H9 (cell line): ENCODE results near the gene IL12A. TPM values are rescaled to one million over a fixed set of nuclear protein-coding genes. Genes with fewer than 3 reads are reported as not detected.

Experiments used
- DNase-seq: peaks from one replicate; pipeline ENCODE4 v3.0.0-alpha.2; 2017
- H2AFZ ChIP-seq: one replicate; pipeline ENCODE4 v1.6.1; 2013; ENCODE audit warnings: mild to moderate bottlenecking, low read length, control low read depth, moderate library complexity
- H2AK5ac ChIP-seq: 2 replicates; pipeline ENCODE4 v1.6.1; 2013; ENCODE audit warnings: low read length, control low read depth, mixed read lengths; ENCODE audit not compliant: insufficient read length
- H2BK120ac ChIP-seq: one replicate; pipeline ENCODE4 v1.6.1; 2013; ENCODE audit warnings: low read depth, mild to moderate bottlenecking, low read length, control low read depth, inconsistent platforms; ENCODE audit not compliant: poor library complexity, severe bottlenecking
- H2BK12ac ChIP-seq: 2 replicates; pipeline ENCODE4 v1.6.1; 2013; ENCODE audit warnings: low read length, control low read depth, mixed read lengths, low read depth; ENCODE audit not compliant: insufficient read length
- H2BK15ac ChIP-seq: 2 replicates; pipeline ENCODE4 v1.6.1; 2013; ENCODE audit warnings: low read depth, low read length, control low read depth
- H2BK20ac ChIP-seq: one replicate; pipeline ENCODE4 v1.6.1; 2013; ENCODE audit warnings: low read depth, mild to moderate bottlenecking, low read length, control low read depth, inconsistent platforms; ENCODE audit not compliant: poor library complexity, severe bottlenecking
- H2BK5ac ChIP-seq: 2 replicates; pipeline ENCODE4 v1.6.1; 2013; ENCODE audit warnings: low read length, control low read depth, mixed read lengths; ENCODE audit not compliant: insufficient read length
- H3K14ac ChIP-seq: 2 replicates; pipeline ENCODE4 v1.6.1; 2013; ENCODE audit warnings: low read length, control low read depth; ENCODE audit not compliant: insufficient read depth
- H3K18ac ChIP-seq: 2 replicates; pipeline ENCODE4 v1.6.1; 2013; ENCODE audit warnings: low read depth, mild to moderate bottlenecking, mixed read lengths, low read length, control low read depth; ENCODE audit not compliant: insufficient read length
- H3K23ac ChIP-seq: 2 replicates; pipeline ENCODE4 v1.6.1; 2013; ENCODE audit warnings: low read length, control low read depth, mixed read lengths, low read depth; ENCODE audit not compliant: insufficient read length
- H3K23me2 ChIP-seq: 2 replicates; pipeline ENCODE4 v1.6.1; 2013; ENCODE audit warnings: low read depth, mild to moderate bottlenecking, mixed read lengths, low read length, control low read depth; ENCODE audit not compliant: insufficient read length, poor library complexity, severe bottlenecking
- H3K27ac ChIP-seq: 2 replicates; pipeline ENCODE4 v1.5.1; 2013; ENCODE audit warnings: low read length, control low read depth, mixed read lengths, low read depth; ENCODE audit not compliant: insufficient read length
- H3K27me3 ChIP-seq: 2 replicates; pipeline ENCODE4 v1.6.1; 2013; ENCODE audit warnings: low read length, control low read depth, inconsistent platforms; ENCODE audit not compliant: insufficient read depth
- H3K4ac ChIP-seq: 2 replicates; pipeline ENCODE4 v1.6.1; 2013; ENCODE audit warnings: low read depth, mild to moderate bottlenecking, control low read depth, inconsistent platforms, low read length, moderate library complexity
- H3K4me1 ChIP-seq: 2 replicates; pipeline ENCODE4 v1.6.1; 2013; ENCODE audit warnings: low read length, control low read depth, inconsistent platforms; ENCODE audit not compliant: insufficient read depth
- H3K4me2 ChIP-seq: 2 replicates; pipeline ENCODE4 v1.6.1; 2013; ENCODE audit warnings: low read length, control low read depth, mixed read lengths; ENCODE audit not compliant: insufficient read length, insufficient read depth
- H3K56ac ChIP-seq: 2 replicates; pipeline ENCODE4 v1.6.1; 2013; ENCODE audit warnings: low read depth, mild to moderate bottlenecking, mixed read lengths, low read length, control low read depth; ENCODE audit not compliant: insufficient read length
- H3K79me1 ChIP-seq: 2 replicates; pipeline ENCODE4 v1.6.1; 2013; ENCODE audit warnings: low read depth, mild to moderate bottlenecking, moderate library complexity, low read length, control low read depth, inconsistent platforms; ENCODE audit not compliant: insufficient read depth, poor library complexity, severe bottlenecking
- H3K79me2 ChIP-seq: 2 replicates; pipeline ENCODE4 v1.6.1; 2013; ENCODE audit warnings: low read length, control low read depth, inconsistent platforms; ENCODE audit not compliant: insufficient read depth
- H3K9ac ChIP-seq: 2 replicates; pipeline ENCODE4 v1.6.1; 2013; ENCODE audit warnings: low read length, control low read depth, mixed read lengths; ENCODE audit not compliant: insufficient read length; ENCODE audit errors: extremely low read depth
- H3K9me3 ChIP-seq: one replicate; pipeline ENCODE4 v1.6.1; 2013; ENCODE audit warnings: low read depth, low read length, inconsistent platforms; ENCODE audit not compliant: control insufficient read depth
- H3T11ph ChIP-seq: one replicate; pipeline ENCODE4 v1.6.1; 2013; ENCODE audit warnings: mild to moderate bottlenecking, low read length, control low read depth, inconsistent platforms
- H4K20me1 ChIP-seq: one replicate; pipeline ENCODE4 v1.6.1; 2013; ENCODE audit not compliant: control insufficient read depth, insufficient read length, insufficient read depth
- H4K5ac ChIP-seq: 2 replicates; pipeline ENCODE4 v1.6.1; 2013; ENCODE audit warnings: low read depth, mild to moderate bottlenecking, mixed read lengths, low read length, control low read depth; ENCODE audit not compliant: insufficient read length
- H4K8ac ChIP-seq: replicated peaks from 2 replicates; pipeline ENCODE4 v1.6.1; 2013; ENCODE audit warnings: low read length, control low read depth, mixed read lengths, low read depth; ENCODE audit not compliant: insufficient read length
- H4K91ac ChIP-seq: 2 replicates; pipeline ENCODE4 v1.6.1; 2013; ENCODE audit warnings: low read depth, mild to moderate bottlenecking, moderate library complexity, mixed read lengths, low read length, control low read depth; ENCODE audit not compliant: insufficient read length
- H3K27ac Mint-ChIP-seq, 3 experiments: 2 replicates in 2 of 3; 3 replicates in 1 of 3; pipeline ENCODE4 v1.8.0; 2020 to 2021; ENCODE audit warnings: mixed read lengths in 3 of 3, mild to moderate bottlenecking in 1 of 3, moderate library complexity in 1 of 3
- H3K27me3 Mint-ChIP-seq: 2 replicates; pipeline ENCODE4 v1.8.0; 2021; ENCODE audit warnings: low read depth, mild to moderate bottlenecking, moderate library complexity, mixed read lengths
- H3K36me3 Mint-ChIP-seq, 3 experiments: 2 replicates in 2 of 3; 3 replicates in 1 of 3; pipeline ENCODE4 v1.8.0; 2020 to 2021; ENCODE audit warnings: low read depth in 3 of 3, mixed read lengths in 3 of 3; ENCODE audit not compliant: insufficient read depth in 1 of 3
- H3K4me1 Mint-ChIP-seq, 2 experiments: 2 replicates each; pipeline ENCODE4 v1.8.0; 2020; ENCODE audit warnings: mixed read lengths in 2 of 2
- H3K4me3 Mint-ChIP-seq, 2 experiments: 2 replicates in 1 of 2; 3 replicates in 1 of 2; pipeline ENCODE4 v1.8.0; 2020 to 2021; ENCODE audit warnings: mild to moderate bottlenecking in 2 of 2, mixed read lengths in 2 of 2, moderate library complexity in 1 of 2
- H3K9me3 Mint-ChIP-seq, 2 experiments: 2 replicates in 1 of 2; 3 replicates in 1 of 2; pipeline ENCODE4 v1.8.0; 2020; ENCODE audit warnings: mild to moderate bottlenecking in 2 of 2, mixed read lengths in 2 of 2, moderate library complexity in 1 of 2
- WGBS: extraction: QIAGEN DNeasy Blood & Tissue Kit; methylation state at CpG from one replicate; pipeline ENCODE4 v1.1.7; 2013; ENCODE audit warnings: missing lambda C conversion rate, low lambda C conversion rate, mixed read lengths; ENCODE audit not compliant: insufficient read length; ENCODE audit errors: extremely low coverage; 5-methylcytosine and 5-hydroxymethylcytosine counted together
- total RNA-seq: library from RNA; stranded (reverse); gene quantifications from 2 replicates; pipeline ENCODE4 v1.2.1, GENCODE V29; 2021
- TF ChIP-seq, protein P1 (sequence below): fragments of 200-600 bp; sonication (generic); conservative IDR thresholded peaks from 3 replicates; pipeline ENCODE4 v1.8.0; 2021; ENCODE audit warnings: antibody characterized with exemption, mild to moderate bottlenecking

The IL12A gene
- total RNA-seq, 1 experiment from 2014 or later: 0.50 TPM

DNA sequence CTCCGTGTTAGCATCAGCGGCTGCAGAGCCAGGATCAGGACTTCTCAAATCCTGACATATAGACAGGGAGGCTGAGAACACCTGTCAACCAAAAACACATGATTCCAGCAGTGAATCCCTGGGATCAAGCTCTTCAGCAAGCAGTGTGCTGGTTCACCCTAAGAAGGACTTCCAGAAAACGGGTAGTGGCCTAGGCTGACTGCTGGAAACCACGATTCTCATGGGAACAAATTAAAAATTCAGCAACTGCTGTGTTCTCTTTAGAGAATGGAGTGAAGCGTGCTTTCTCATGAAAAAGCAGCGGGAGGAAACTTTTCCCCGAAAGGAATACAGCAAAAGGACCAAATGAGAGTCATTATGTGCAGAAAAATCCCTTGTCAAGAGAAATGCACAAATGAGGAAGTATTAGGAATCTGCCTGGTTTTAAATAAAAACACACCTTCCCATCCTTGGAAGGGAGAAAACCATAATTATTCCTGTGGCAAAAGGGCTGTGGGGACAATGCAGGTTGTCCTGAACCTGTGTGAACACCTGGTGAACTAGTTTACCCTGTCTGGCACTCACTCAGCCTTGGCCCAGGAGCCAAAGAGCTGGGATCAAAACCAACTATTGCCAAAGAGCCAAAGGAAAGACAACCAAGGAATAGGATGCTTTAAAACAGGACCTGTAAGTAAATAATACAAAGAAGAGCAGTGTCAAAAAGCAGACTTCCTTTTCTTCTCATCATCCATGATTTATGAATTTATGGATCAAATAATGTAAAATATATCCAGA lies 13.4 kb downstream of the IL12A start:
- H2AFZ ChIP-seq: no peak overlapping the region
- no peaks in the 10 kb centered on the region for H3K36me3 Mint-ChIP-seq

More for the DNA sequence above, 13.4 kb downstream of the IL12A start:
- H2BK12ac ChIP-seq: no peak overlapping the region
- WGBS: no CpG with 5 or more reads among the region's 7 CpGs
- H4K91ac ChIP-seq: no peak overlapping the region
- Mint-ChIP-seq H3K4me1 (peaks cover 7 to 25% of the 10 kb centered on the region in 2 experiments), H3K4me3 (no peak overlapping the region; a peak in 1 of 5 replicates), H3K27ac (peak overlapping the region in 1 of 3 experiments; percentile 45; a peak in 2 of 7 replicates), H3K9me3 (no peaks in the 10 kb centered on the region), H3K27me3 (no peaks in the 10 kb centered on the region)
- H2AK5ac ChIP-seq: no peak overlapping the region
- H2BK15ac ChIP-seq: no peak overlapping the region
- no peak overlapping the region for H4K8ac ChIP-seq
- no peak overlapping the region for H4K5ac ChIP-seq
- no peak overlapping the region for H3K4ac ChIP-seq
- H3K79me1 ChIP-seq: no peaks in the 10 kb centered on the region
- no peak overlapping the region for H3K4me2 ChIP-seq
- H2BK20ac ChIP-seq: no peak overlapping the region
- H3K23me2 ChIP-seq: peaks cover 3% of the 10 kb centered on the region
- no peaks in the 10 kb centered on the region for H3K79me2 ChIP-seq
- no peak overlapping the region for H3K18ac ChIP-seq
- H3K4me1 ChIP-seq: no peaks in the 10 kb centered on the region
- H3K14ac ChIP-seq: no peak overlapping the region
- H4K20me1 ChIP-seq: no peaks in the 10 kb centered on the region
- no peak overlapping the region for H3T11ph ChIP-seq
- no peak for DNase-seq
- H2BK120ac ChIP-seq: no peak overlapping the region
- H3K27me3 ChIP-seq: no peaks in the 10 kb centered on the region
- H3K23ac ChIP-seq: no peak overlapping the region
- no peak overlapping the region for H3K27ac ChIP-seq
- no peak overlapping the region for H3K56ac ChIP-seq
- TF ChIP-seq, protein P1, sequence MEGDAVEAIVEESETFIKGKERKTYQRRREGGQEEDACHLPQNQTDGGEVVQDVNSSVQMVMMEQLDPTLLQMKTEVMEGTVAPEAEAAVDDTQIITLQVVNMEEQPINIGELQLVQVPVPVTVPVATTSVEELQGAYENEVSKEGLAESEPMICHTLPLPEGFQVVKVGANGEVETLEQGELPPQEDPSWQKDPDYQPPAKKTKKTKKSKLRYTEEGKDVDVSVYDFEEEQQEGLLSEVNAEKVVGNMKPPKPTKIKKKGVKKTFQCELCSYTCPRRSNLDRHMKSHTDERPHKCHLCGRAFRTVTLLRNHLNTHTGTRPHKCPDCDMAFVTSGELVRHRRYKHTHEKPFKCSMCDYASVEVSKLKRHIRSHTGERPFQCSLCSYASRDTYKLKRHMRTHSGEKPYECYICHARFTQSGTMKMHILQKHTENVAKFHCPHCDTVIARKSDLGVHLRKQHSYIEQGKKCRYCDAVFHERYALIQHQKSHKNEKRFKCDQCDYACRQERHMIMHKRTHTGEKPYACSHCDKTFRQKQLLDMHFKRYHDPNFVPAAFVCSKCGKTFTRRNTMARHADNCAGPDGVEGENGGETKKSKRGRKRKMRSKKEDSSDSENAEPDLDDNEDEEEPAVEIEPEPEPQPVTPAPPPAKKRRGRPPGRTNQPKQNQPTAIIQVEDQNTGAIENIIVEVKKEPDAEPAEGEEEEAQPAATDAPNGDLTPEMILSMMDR: no peak
- no peak overlapping the region for H2BK5ac ChIP-seq
- H3K9me3 ChIP-seq: no peaks in the 10 kb centered on the region
- no peak overlapping the region for H3K9ac ChIP-seq
